ENCODE data around the gene PCP2. TPM values are rescaled to one million over a fixed set of nuclear protein-coding genes. Genes with fewer than 3 reads are reported as not detected.

Gene PCP2
- total and polyA plus RNA-seq, 7 donors = 0.20 TPM; not detected in 6

DNA sequence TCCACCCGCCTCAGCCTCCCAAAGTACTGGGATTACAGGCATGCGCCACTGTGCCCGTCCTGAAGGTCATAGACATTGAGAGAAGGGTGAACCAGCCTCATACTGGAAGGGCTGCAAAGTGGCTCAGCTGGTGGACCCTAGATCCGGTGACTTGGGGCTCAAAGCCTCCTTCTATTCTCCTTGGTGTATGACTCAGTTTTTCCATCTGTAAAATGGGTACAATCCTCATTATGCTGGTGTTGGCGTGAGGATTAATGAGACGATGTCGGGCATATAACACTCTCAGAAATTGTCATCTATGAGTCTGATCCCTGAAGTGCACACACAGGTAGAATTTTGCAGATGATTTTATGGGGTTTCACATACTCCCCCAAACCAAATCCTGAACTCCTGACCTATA lies 43.7 kb downstream of the PCP2 start:
- TF ChIP-seq, protein P1, sequence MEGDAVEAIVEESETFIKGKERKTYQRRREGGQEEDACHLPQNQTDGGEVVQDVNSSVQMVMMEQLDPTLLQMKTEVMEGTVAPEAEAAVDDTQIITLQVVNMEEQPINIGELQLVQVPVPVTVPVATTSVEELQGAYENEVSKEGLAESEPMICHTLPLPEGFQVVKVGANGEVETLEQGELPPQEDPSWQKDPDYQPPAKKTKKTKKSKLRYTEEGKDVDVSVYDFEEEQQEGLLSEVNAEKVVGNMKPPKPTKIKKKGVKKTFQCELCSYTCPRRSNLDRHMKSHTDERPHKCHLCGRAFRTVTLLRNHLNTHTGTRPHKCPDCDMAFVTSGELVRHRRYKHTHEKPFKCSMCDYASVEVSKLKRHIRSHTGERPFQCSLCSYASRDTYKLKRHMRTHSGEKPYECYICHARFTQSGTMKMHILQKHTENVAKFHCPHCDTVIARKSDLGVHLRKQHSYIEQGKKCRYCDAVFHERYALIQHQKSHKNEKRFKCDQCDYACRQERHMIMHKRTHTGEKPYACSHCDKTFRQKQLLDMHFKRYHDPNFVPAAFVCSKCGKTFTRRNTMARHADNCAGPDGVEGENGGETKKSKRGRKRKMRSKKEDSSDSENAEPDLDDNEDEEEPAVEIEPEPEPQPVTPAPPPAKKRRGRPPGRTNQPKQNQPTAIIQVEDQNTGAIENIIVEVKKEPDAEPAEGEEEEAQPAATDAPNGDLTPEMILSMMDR (IDR thresholded peaks at IDR 0.05) = no peak
- H3K36me3 ChIP-seq (ENCODE audit: insufficient read depth in 1 of 2, low read depth in 1 of 2) = no peaks in the 10 kb centered on the region
- H3K4me1 ChIP-seq = no peaks in the 10 kb centered on the region
- H3K4me3 ChIP-seq = no peak overlapping the region
- ATAC-seq (no peak), DNase-seq (no peak)
- H3K27me3 ChIP-seq (ENCODE audit: insufficient read depth in 3 of 3, low read length in 2 of 3) = peaks cover 0 to 41% (median 3%) of the 10 kb centered on the region in 3 donors
- 90% methylated on average over 7 of the region's 7 CpGs for WGBS, 3 donors
- H3K27ac ChIP-seq = no peak overlapping the region
- H3K9me3 ChIP-seq = no peaks in the 10 kb centered on the region
- intact Hi-C loops (cut with DNase I) = no loop called here

DNA sequence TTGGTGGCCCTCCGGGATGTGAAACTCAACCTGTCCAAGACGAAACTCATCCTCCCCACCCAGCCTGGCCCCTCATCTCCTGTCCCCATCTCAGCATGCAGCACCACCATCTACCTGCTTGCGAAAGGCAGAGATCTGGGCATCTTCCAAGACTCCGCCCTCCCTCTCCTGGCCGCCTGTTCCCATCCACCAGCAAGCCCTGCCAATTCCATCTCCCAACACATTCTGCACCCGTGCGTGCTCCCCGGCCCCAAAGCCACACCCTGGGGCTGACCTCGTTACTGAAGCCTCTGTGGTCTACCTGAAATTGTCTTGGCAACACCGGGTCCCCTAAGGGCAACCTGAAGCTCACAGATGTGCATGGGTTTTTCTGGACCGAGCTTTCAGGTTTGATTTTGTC lies 51.1 kb downstream of the PCP2 start:
- ATAC-seq = no peak

More for the DNA sequence above, 51.1 kb downstream of the PCP2 start:
- no peak overlapping the region for H3K27ac ChIP-seq
- H3K36me3 ChIP-seq (ENCODE audit: insufficient read depth in 1 of 2, low read depth in 1 of 2) = no peaks in the 10 kb centered on the region
- no peaks in the 10 kb centered on the region for H3K4me1 ChIP-seq
- intact Hi-C loops (cut with DNase I) = no loop called here
- H3K9me3 ChIP-seq = no peaks in the 10 kb centered on the region
- H3K27me3 ChIP-seq (ENCODE audit: insufficient read depth in 3 of 3, low read length in 2 of 3) = peaks cover 0 to 4% (median 0%) of the 10 kb centered on the region in 3 donors
- no peak overlapping the region for H3K4me3 ChIP-seq
- DNase-seq = no peak
- 48 to 57% (median 56%) methylated on average over 11 of the region's 11 CpGs for WGBS, 3 donors
- TF ChIP-seq, protein P1 (IDR thresholded peaks at IDR 0.05) = no peak

Other genes starting within 250 kb of the PCP2 start
- 1 to 10 TPM; 1.1 to 1.4 (median 1.2) TPM for gene PEX11G, start 144.7 kb downstream of the PCP2 start, total RNA-seq
- gene PEX11G, start 144.7 kb downstream of the PCP2 start, polyA plus RNA-seq = 1 to 10 TPM; 1.0 to 1.1 (median 1.1) TPM
- 100 to 1,000 TPM in 1 of 4 donors, 10 to 100 TPM in 3; 80.4 to 109 (median 90.1) TPM for gene ZNF358, start 117.6 kb downstream of the PCP2 start, total RNA-seq
- gene ZNF358, start 117.6 kb downstream of the PCP2 start, polyA plus RNA-seq = 100 to 1,000 TPM in 1 of 3 donors, 10 to 100 TPM in 2; 38.1 to 110 (median 88.9) TPM
- gene MCOLN1, start 111.1 kb downstream of the PCP2 start, total RNA-seq = 10 to 100 TPM; 15.4 to 23.8 (median 17.0) TPM
- gene MCOLN1, start 111.1 kb downstream of the PCP2 start, polyA plus RNA-seq = 10 to 100 TPM; 15.9 to 28.6 (median 20.2) TPM
- 10 to 100 TPM; 53.3 to 72.8 (median 62.7) TPM for gene PNPLA6, start 98.0 kb downstream of the PCP2 start, total RNA-seq
- gene PNPLA6, start 98.0 kb downstream of the PCP2 start, polyA plus RNA-seq = 10 to 100 TPM; 31.8 to 63.8 (median 34.6) TPM
- under 1 TPM in 2 of 4 donors, not detected in 2; 0.14 to 0.15 TPM for gene CAMSAP3, start 37.9 kb downstream of the PCP2 start, total RNA-seq
- under 1 TPM in 2 of 3 donors, not detected in 1; 0.03 to 0.04 TPM for gene CAMSAP3, start 37.9 kb downstream of the PCP2 start, polyA plus RNA-seq
- 10 to 100 TPM; 19.2 to 36.3 (median 26.6) TPM for gene XAB2, start 4.2 kb downstream of the PCP2 start, total RNA-seq
- gene XAB2, start 4.2 kb downstream of the PCP2 start, polyA plus RNA-seq = 10 to 100 TPM; 23.5 to 29.7 (median 24.1) TPM
- gene PET100, start 3.9 kb downstream of the PCP2 start, total RNA-seq = 100 to 1,000 TPM in 2 of 4 donors, 10 to 100 TPM in 2; 88.9 to 112 (median 101) TPM
- 10 to 100 TPM; 49.6 to 93.1 (median 49.7) TPM for gene PET100, start 3.9 kb downstream of the PCP2 start, polyA plus RNA-seq
- 1 to 10 TPM; 2.7 to 4.5 (median 3.6) TPM for gene STXBP2, start 3.4 kb upstream of the PCP2 start, total RNA-seq
- 1 to 10 TPM in 2 of 3 donors, under 1 TPM in 1; 0.55 to 2.4 (median 1.7) TPM for gene STXBP2, start 3.4 kb upstream of the PCP2 start, polyA plus RNA-seq
- gene RETN, start 35.3 kb upstream of the PCP2 start, total RNA-seq = under 1 TPM in 2 of 4 donors, not detected in 2; 0.48 to 0.57 TPM
- gene RETN, start 35.3 kb upstream of the PCP2 start, polyA plus RNA-seq = 1 to 10 TPM in 2 of 3 donors, under 1 TPM in 1; 0.46 to 4.7 (median 2.1) TPM
- under 1 TPM; 0.18 to 0.54 (median 0.28) TPM for gene MCEMP1, start 43.4 kb upstream of the PCP2 start, total RNA-seq
- gene MCEMP1, start 43.4 kb upstream of the PCP2 start, polyA plus RNA-seq = under 1 TPM in 2 of 3 donors, not detected in 1; 0.21 to 0.35 TPM
- 100 to 1,000 TPM in 3 of 4 donors, 10 to 100 TPM in 1; 83.4 to 164 (median 104) TPM for gene TRAPPC5, start 47.1 kb upstream of the PCP2 start, total RNA-seq
- gene TRAPPC5, start 47.1 kb upstream of the PCP2 start, polyA plus RNA-seq = 100 to 1,000 TPM in 1 of 3 donors, 10 to 100 TPM in 2; 40.6 to 125 (median 66.8) TPM
- under 1 TPM in 2 of 4 donors, not detected in 2; 0.34 to 0.54 TPM for gene FCER2, start 68.4 kb upstream of the PCP2 start, total RNA-seq
- under 1 TPM in 2 of 3 donors, not detected in 1; 0.06 to 0.10 TPM for gene FCER2, start 68.4 kb upstream of the PCP2 start, polyA plus RNA-seq
- under 1 TPM in 3 of 4 donors, not detected in 1; 0.38 to 0.69 (median 0.50) TPM for gene CLEC4G, start 98.4 kb upstream of the PCP2 start, total RNA-seq
- gene CLEC4G, start 98.4 kb upstream of the PCP2 start, polyA plus RNA-seq = under 1 TPM in 2 of 3 donors, not detected in 1; 0.08 to 0.14 TPM
- 10 to 100 TPM in 1 of 4 donors, 1 to 10 TPM in 3; 2.7 to 13.8 (median 3.0) TPM for gene CD209, start 113.8 kb upstream of the PCP2 start, total RNA-seq
- under 1 TPM; 0.11 to 0.42 (median 0.30) TPM for gene CD209, start 113.8 kb upstream of the PCP2 start, polyA plus RNA-seq
- gene CLEC4M, start 129.5 kb upstream of the PCP2 start, total RNA-seq = not detected
- not detected for gene CLEC4M, start 129.5 kb upstream of the PCP2 start, polyA plus RNA-seq
- 10 to 100 TPM; 13.9 to 25.9 (median 22.2) TPM for gene EVI5L, start 196.5 kb upstream of the PCP2 start, total RNA-seq
- 10 to 100 TPM in 2 of 3 donors, 1 to 10 TPM in 1; 5.8 to 10.7 (median 10.0) TPM for gene EVI5L, start 196.5 kb upstream of the PCP2 start, polyA plus RNA-seq
- gene PRR36, start 240.7 kb upstream of the PCP2 start, total RNA-seq = not detected
- gene PRR36, start 240.7 kb upstream of the PCP2 start, polyA plus RNA-seq = not detected

Data from psoas muscle (tissue), 8 donors.